GM12873 (cell line): ENCODE measurements around the gene GALR1.

Experiments used
- TF ChIP-seq, protein P1 (sequence below): IDR thresholded peaks from 2 replicates; pipeline ENCODE4 v1.5.1; 2012; ENCODE audit warnings: low read depth, mild to moderate bottlenecking, moderate library complexity, low read length, control low read depth; ENCODE audit not compliant: insufficient read depth; ENCODE audit errors: missing control alignments

GALR1 gene

DNA sequence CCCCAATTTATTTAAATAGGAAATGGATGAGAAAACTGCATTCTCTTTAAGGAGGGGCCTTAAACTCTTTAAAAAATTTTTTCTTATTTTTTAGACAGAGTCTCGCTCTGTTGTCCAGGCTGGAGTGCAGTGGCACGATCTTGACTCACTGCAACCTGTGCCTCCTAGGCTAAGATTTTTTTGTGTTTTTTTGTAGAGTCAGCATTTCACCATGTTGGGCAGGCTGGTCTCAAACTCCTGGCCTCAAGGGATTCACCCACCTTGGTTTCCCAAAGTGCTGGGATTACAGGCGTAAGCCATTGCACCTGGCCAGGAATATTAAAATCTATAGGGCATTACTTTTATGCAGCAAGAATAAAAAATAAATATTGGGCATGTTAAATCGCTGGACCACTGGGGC, 56.0 kb downstream of the GALR1 start:
- TF ChIP-seq, protein P1, sequence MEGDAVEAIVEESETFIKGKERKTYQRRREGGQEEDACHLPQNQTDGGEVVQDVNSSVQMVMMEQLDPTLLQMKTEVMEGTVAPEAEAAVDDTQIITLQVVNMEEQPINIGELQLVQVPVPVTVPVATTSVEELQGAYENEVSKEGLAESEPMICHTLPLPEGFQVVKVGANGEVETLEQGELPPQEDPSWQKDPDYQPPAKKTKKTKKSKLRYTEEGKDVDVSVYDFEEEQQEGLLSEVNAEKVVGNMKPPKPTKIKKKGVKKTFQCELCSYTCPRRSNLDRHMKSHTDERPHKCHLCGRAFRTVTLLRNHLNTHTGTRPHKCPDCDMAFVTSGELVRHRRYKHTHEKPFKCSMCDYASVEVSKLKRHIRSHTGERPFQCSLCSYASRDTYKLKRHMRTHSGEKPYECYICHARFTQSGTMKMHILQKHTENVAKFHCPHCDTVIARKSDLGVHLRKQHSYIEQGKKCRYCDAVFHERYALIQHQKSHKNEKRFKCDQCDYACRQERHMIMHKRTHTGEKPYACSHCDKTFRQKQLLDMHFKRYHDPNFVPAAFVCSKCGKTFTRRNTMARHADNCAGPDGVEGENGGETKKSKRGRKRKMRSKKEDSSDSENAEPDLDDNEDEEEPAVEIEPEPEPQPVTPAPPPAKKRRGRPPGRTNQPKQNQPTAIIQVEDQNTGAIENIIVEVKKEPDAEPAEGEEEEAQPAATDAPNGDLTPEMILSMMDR: no peak

DNA sequence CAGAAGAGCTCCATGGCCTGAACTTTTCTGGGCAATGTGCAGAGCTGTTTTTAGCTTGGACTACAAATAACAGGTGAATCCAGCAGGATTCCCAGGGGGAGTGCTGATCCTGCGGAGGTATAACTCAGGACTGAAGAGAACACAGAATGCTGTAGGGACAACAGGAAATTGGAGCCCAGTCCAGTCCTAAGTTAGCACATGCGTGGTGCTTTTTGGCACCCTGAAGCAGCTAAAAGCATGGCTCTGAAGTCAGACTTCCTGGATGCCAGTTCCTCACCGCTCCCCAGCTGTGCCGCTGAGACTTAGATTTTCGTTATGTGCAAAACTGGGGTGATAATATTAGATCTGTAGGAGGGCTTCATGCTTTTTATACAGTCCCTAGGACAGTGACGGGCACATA, 58.6 kb downstream of the GALR1 start:
- TF ChIP-seq, protein P1: no peak

DNA sequence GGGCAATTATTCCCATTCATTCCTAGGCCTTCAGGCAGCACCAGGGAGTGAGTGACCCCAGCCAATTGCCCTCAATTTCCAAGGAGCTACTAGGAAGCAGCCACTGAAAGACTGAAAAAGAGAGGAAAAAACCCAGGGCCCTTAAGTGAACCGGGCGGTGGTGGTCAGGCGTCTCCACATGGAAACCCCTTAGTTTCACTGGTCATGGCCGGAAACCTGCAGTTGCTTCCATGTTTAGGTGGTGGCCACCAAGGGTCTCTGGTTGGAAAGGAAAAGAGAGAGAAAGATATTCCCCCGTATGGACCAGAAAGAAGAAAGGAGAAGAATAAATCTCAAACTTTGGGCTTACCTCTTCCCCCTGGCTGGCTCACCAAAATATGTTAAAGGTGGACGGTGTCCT, 64.9 kb downstream of the GALR1 start:
- TF ChIP-seq, protein P1: no peak

DNA sequence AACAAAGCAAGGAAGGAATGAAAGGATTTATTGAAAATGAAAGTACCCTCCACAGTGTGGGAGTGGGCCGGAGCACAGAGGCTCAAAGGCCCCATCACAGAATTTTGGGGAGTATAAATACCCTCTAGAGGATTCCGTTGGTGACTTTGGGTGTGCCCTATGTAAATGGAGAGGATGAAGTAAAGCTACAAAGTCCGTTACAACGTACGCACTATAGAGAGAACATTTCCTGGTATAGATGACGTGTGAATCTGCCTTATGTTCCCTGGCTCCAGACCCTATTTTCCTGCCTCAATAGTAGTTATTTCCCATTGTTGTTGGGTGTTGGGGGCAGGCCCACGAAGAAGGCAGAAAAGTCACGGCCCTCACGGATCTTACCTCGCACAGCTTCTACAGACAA, 65.3 kb downstream of the GALR1 start:
- TF ChIP-seq, protein P1: no peak

DNA sequence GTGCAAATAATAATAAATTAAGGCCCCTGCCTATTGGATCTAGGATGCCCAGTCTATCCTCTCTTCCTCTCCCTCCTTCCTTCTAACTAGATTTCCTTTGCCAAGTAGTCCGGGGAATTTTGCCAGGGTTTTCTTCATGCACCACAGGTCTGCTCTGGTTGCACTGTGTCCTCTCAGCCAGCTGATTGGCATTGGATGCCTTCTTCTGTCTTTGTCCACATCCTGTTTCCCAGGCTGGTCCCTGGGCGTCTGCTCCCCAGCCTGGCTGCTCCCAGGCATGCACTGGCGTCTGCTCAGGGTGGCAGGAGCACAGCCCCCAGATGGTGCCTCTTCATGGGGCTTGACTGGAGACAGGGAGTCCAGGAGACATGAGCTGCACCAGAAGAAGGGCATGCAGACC, 66.4 kb downstream of the GALR1 start:
- TF ChIP-seq, protein P1: no peak

DNA sequence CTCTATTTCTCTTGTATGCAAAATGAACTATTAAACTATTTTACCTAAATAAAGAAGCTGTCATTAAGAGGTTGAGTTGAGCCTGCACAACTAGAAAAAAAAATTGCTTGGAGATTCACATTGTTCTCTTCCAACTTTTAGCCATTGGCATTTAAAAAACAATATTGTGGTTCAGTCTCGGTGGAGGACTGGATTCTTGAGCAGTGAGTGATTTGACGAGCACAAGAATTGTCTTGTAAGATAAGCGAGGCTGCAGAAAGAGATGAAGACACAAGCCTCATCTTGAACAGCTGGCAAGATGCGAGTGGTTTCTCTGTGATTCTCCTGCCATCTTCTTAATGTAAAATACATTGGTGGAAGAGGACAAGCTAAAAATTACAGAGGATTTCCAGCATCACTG, 67.0 kb downstream of the GALR1 start:
- TF ChIP-seq, protein P1: no peak

DNA sequence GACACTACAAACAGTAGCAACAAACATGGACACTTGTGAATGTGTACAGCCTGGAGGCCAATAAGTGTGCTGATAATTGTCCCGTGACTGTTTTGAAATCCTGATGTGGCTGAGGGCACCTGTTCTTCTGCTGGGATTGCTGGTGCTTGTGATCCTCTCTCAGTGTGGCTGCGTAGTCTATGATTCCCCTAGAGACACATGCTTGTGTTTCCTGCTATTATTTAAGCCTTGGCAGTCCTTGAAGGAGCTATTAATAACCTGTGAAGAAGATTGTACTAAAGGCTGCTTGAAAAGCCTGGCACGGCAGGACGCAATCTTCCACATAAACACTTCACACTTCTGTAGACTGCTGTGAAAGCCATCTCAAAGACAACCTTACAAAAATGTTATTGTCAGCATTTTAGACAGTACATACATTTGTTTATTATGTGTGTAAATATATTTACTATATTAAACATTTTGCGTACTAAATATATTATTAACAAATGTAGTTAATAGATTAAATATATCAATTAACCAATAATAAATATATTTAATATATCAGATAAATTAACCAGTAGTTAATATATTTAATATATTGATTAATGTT, 71.4 kb downstream of the GALR1 start:
- TF ChIP-seq, protein P1: no peak
